ENCODE results near the gene FBXL3. TPM values are rescaled to one million over a fixed set of nuclear protein-coding genes. Genes with fewer than 3 reads are reported as not detected.

The FBXL3 gene
- total RNA-seq, 1 experiment from 2014 or later: 16.7 TPM

GRCh38 chr13:77036279-77036678 lies 9.3 kb upstream of the FBXL3 start:
- Histone ChIP-seq H2BK120ac (ENCODE audit: low read depth, low read length, poor library complexity, severe bottlenecking) (no peak overlapping the region), H4K5ac (ENCODE audit: insufficient read length, low read depth, low read length) (no peak overlapping the region), H3K27ac (ENCODE audit: insufficient read length, low read depth, low read length) (no peak overlapping the region), H3K79me2 (ENCODE audit: insufficient read depth, low read length) (no peaks in the 10 kb centered on the region), H3K9ac (ENCODE audit: extremely low read depth, insufficient read length, low read length) (no peak overlapping the region), H3K79me1 (ENCODE audit: insufficient read depth, low read depth, low read length, poor library complexity, severe bottlenecking) (no peaks in the 10 kb centered on the region), H2BK5ac (ENCODE audit: insufficient read length, low read length) (no peak overlapping the region), H4K8ac (replicated peaks; ENCODE audit: insufficient read length, low read depth, low read length) (no peak overlapping the region), H3K4me2 (ENCODE audit: insufficient read depth, insufficient read length, low read length) (no peak overlapping the region), H3K4me1 (ENCODE audit: insufficient read depth, low read length) (no peaks in the 10 kb centered on the region), H3T11ph (ENCODE audit: low read length) (no peak overlapping the region), H3K23ac (ENCODE audit: insufficient read length, low read depth, low read length) (no peak overlapping the region), H3K23me2 (ENCODE audit: insufficient read length, low read depth, low read length, poor library complexity, severe bottlenecking) (no peaks in the 10 kb centered on the region), H3K18ac (ENCODE audit: insufficient read length, low read depth, low read length) (no peak overlapping the region), H2AFZ (ENCODE audit: low read length) (no peak overlapping the region), H3K27me3 (ENCODE audit: insufficient read depth, low read length) (no peaks in the 10 kb centered on the region), H4K91ac (ENCODE audit: insufficient read length, low read depth, low read length) (no peak overlapping the region), H3K56ac (ENCODE audit: insufficient read length, low read depth, low read length) (no peak overlapping the region), H4K20me1 (ENCODE audit: control insufficient read depth, insufficient read depth, insufficient read length) (no peaks in the 10 kb centered on the region), H2BK12ac (ENCODE audit: insufficient read length, low read depth, low read length) (no peak overlapping the region), H3K4ac (ENCODE audit: low read depth, low read length) (no peak overlapping the region), H2AK5ac (ENCODE audit: insufficient read length, low read length) (no peak overlapping the region), H3K14ac (ENCODE audit: insufficient read depth, low read length) (no peak overlapping the region), H2BK20ac (ENCODE audit: low read depth, low read length, poor library complexity, severe bottlenecking) (no peak overlapping the region), H3K9me3 (ENCODE audit: control insufficient read depth, low read depth, low read length) (no peaks in the 10 kb centered on the region), H2BK15ac (ENCODE audit: low read depth, low read length) (no peak overlapping the region)
- Mint-ChIP-seq H3K4me3 (no peak overlapping the region), H3K27ac (no peak overlapping the region), H3K36me3 (ENCODE audit: insufficient read depth in 1 of 3, low read depth in 3 of 3) (peaks cover 0 to 5% (median 0%) of the 10 kb centered on the region in 3 experiments; a peak in 3 of 7 replicates), H3K4me1 (no peaks in the 10 kb centered on the region), H3K27me3 (ENCODE audit: low read depth) (no peaks in the 10 kb centered on the region; the same call in 1 of the 2 replicates), H3K9me3 (peaks cover 0 to 3% of the 10 kb centered on the region in 2 experiments; a peak in 1 of 5 replicates)
- TF ChIP-seq, protein P1, sequence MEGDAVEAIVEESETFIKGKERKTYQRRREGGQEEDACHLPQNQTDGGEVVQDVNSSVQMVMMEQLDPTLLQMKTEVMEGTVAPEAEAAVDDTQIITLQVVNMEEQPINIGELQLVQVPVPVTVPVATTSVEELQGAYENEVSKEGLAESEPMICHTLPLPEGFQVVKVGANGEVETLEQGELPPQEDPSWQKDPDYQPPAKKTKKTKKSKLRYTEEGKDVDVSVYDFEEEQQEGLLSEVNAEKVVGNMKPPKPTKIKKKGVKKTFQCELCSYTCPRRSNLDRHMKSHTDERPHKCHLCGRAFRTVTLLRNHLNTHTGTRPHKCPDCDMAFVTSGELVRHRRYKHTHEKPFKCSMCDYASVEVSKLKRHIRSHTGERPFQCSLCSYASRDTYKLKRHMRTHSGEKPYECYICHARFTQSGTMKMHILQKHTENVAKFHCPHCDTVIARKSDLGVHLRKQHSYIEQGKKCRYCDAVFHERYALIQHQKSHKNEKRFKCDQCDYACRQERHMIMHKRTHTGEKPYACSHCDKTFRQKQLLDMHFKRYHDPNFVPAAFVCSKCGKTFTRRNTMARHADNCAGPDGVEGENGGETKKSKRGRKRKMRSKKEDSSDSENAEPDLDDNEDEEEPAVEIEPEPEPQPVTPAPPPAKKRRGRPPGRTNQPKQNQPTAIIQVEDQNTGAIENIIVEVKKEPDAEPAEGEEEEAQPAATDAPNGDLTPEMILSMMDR (conservative IDR thresholded peaks at IDR 0.05): no peak
- no CpG with 5 or more reads among the region's 1 CpG for WGBS (ENCODE audit: extremely low coverage, insufficient read length, low lambda C conversion rate)
- DNase-seq: no peak

Measured in H9 (cell line).